Astrocyte (in vitro differentiated cells and primary cell): ENCODE data around the gene AKAP13.

Experiments
- CTCF ChIP-seq: IDR thresholded peaks from 2 replicates; pipeline ENCODE4 v1.5.1; 2011; ENCODE audit warnings: low read depth, mild to moderate bottlenecking, inconsistent platforms, low read length, moderate library complexity; ENCODE audit not compliant: insufficient read depth
- EZH2 ChIP-seq: IDR thresholded peaks from 2 replicates; pipeline ENCODE4 v1.6.1; 2012; ENCODE audit warnings: mild to moderate bottlenecking, low read length, inconsistent platforms; ENCODE audit not compliant: insufficient read depth

GRCh38 chr15:85532689-85533088 is 152.3 kb downstream of the AKAP13 start:
- TF ChIP-seq CTCF (no peak), EZH2 (no peak)
